HepG2 (cell line): ENCODE results near the gene TNFSF8. TPM values are rescaled to one million over a fixed set of nuclear protein-coding genes. Genes with fewer than 3 reads are reported as not detected.

Source experiments
- ELF3 ChIP-seq: IDR thresholded peaks from 2 replicates; pipeline ENCODE4 v1.6.1; 2016; ENCODE audit warnings: missing genetic modification reagents, missing compliant biosample characterization
- FIP1L1 ChIP-seq: fragments of 200-400 bp; formaldehyde crosslinking; IDR thresholded peaks from 2 replicates; pipeline ENCODE4 v1.6.1; 2018; ENCODE audit warnings: low read depth, mild to moderate bottlenecking, low read length, moderate library complexity, borderline replicate concordance; ENCODE audit not compliant: insufficient read depth
- FOSL2 ChIP-seq: sonication (generic); formaldehyde crosslinking; IDR thresholded peaks from 2 replicates; pipeline ENCODE4 v1.4.0; 2020; ENCODE audit warnings: missing genetic modification reagents
- FOXA3 ChIP-seq: IDR thresholded peaks from 2 replicates; pipeline ENCODE4 v1.6.1; 2016; ENCODE audit warnings: missing genetic modification reagents, missing compliant biosample characterization
- FOXC1 ChIP-seq: sonication (generic); formaldehyde crosslinking; IDR thresholded peaks from 2 replicates; pipeline ENCODE4 v1.8.0; 2022; ENCODE audit warnings: mild to moderate bottlenecking, missing genetic modification reagents, borderline replicate concordance
- GATAD2A ChIP-seq: IDR thresholded peaks from 2 replicates; pipeline ENCODE4 v1.6.1; 2016
- GPN1 ChIP-seq: sonication (generic); formaldehyde crosslinking; IDR thresholded peaks from 2 replicates; pipeline ENCODE4 v1.5.1; 2020; ENCODE audit warnings: missing genetic modification reagents, borderline replicate concordance
- MTA3 ChIP-seq: sonication (generic); formaldehyde crosslinking; IDR thresholded peaks from 2 replicates; pipeline ENCODE4 v1.4.0; 2020; ENCODE audit warnings: missing genetic modification reagents
- NFKBIZ ChIP-seq: IDR thresholded peaks from 2 replicates; pipeline ENCODE4 v1.6.1; 2018; ENCODE audit warnings: missing genetic modification reagents, missing compliant biosample characterization
- NR3C1 ChIP-seq: sonication (generic); formaldehyde crosslinking; IDR thresholded peaks from 2 replicates; pipeline ENCODE4 v1.4.0; 2020; ENCODE audit warnings: missing genetic modification reagents
- PHF5A ChIP-seq: IDR thresholded peaks from one replicate; pipeline ENCODE4 v1.6.1; 2018; ENCODE audit warnings: low read depth, missing genetic modification reagents; ENCODE audit not compliant: unreplicated experiment
- RFX3 ChIP-seq: IDR thresholded peaks from 2 replicates; pipeline ENCODE4 v1.6.1; 2016; ENCODE audit warnings: missing biosample characterization, missing genetic modification reagents
- SAP130 ChIP-seq: IDR thresholded peaks from 2 replicates; pipeline ENCODE4 v1.6.1; 2016; ENCODE audit warnings: low read depth
- SOX13 ChIP-seq, 3 experiments: fragments of 450-650 bp in 1 of 3; sonication (generic) in 1 of 3; formaldehyde crosslinking in 1 of 3; IDR thresholded peaks in 2 of 3; conservative IDR thresholded peaks in 1 of 3; 2 replicates each; pipeline versions ENCODE4 v1.5.0 to v1.6.1; 2016 to 2020; ENCODE audit warnings: antibody characterized with exemption in 1 of 3, mild to moderate bottlenecking in 1 of 3, missing compliant biosample characterization in 1 of 3, missing genetic modification reagents in 1 of 3, moderate library complexity in 1 of 3
- TGIF2 ChIP-seq: IDR thresholded peaks from 2 replicates; pipeline ENCODE4 v1.6.1; 2016; ENCODE audit warnings: control low read depth, missing compliant biosample characterization
- ZFAT ChIP-seq: sonication (generic); formaldehyde crosslinking; conservative IDR thresholded peaks from 2 replicates; pipeline ENCODE4 v1.8.1; 2023; ENCODE audit warnings: missing genetic modification reagents, inconsistent platforms
- ZHX2 ChIP-seq, 2 experiments: sonication (generic) in 1 of 2; formaldehyde crosslinking in 1 of 2; IDR thresholded peaks; 2 replicates each; pipeline versions ENCODE4 v1.6.1 to v1.9.0; 2014 to 2022; ENCODE audit warnings: antibody characterized with exemption in 1 of 2, borderline replicate concordance in 1 of 2, inconsistent platforms in 1 of 2, low read depth in 1 of 2, missing genetic modification reagents in 1 of 2
- ZNF101 ChIP-seq: sonication (generic); formaldehyde crosslinking; IDR thresholded peaks from 2 replicates; pipeline ENCODE4 v1.4.0; 2020; ENCODE audit warnings: mild to moderate bottlenecking, low read depth, missing genetic modification reagents, borderline replicate concordance
- ZNF253 ChIP-seq: sonication (generic); formaldehyde crosslinking; IDR thresholded peaks from 2 replicates; pipeline ENCODE4 v1.8.0; 2022; ENCODE audit warnings: mild to moderate bottlenecking, missing genetic modification reagents, borderline replicate concordance
- ZNF558 ChIP-seq: sonication (generic); formaldehyde crosslinking; IDR thresholded peaks from 2 replicates; pipeline ENCODE4 v1.9.0; 2022; ENCODE audit warnings: mild to moderate bottlenecking, missing genetic modification reagents, borderline replicate concordance
- ZNF660 ChIP-seq: sonication (generic); formaldehyde crosslinking; IDR thresholded peaks from 2 replicates; pipeline ENCODE4 v1.5.1; 2020; ENCODE audit warnings: mild to moderate bottlenecking, low read depth, missing genetic modification reagents, borderline replicate concordance
- ZNF775 ChIP-seq: sonication (generic); formaldehyde crosslinking; IDR thresholded peaks from 2 replicates; pipeline ENCODE4 v1.4.0; 2020; ENCODE audit warnings: missing genetic modification reagents, mild to moderate bottlenecking, moderate library complexity, borderline replicate concordance
- ZSCAN22 ChIP-seq: sonication (generic); formaldehyde crosslinking; IDR thresholded peaks from 2 replicates; pipeline ENCODE4 v1.4.0; 2020; ENCODE audit warnings: mild to moderate bottlenecking, missing genetic modification reagents
- polyA plus RNA-seq, 8 experiments: library from polyadenylated mRNA; depleted of rRNA in 3 of 8; stranded (reverse) in 7 of 8; unstranded in 1 of 8; fragments of >200 nt; fragmentation: Illumina TruSeq in 4 of 8; extraction: Trizol in 4 of 8; gene quantifications; 2 replicates each; pipeline versions ENCODE4 v1.2.1 to v1.2.3, GENCODE V29; 2011 to 2016; ENCODE audit warnings: low read depth in 4 of 8, missing spikeins in 1 of 8, mixed read lengths in 1 of 8; ENCODE audit not compliant: insufficient read depth in 1 of 8
- total RNA-seq, 5 experiments: library from RNA; depleted of rRNA; stranded (reverse); fragments of >200 nt; fragmentation: Illumina TruSeq; extraction: Trizol; gene quantifications; 2 replicates each; pipeline ENCODE4 v1.2.3, GENCODE V29; 2016; ENCODE audit warnings: low read depth in 1 of 5
- TF ChIP-seq, protein P1 (sequence below): sonication (generic); formaldehyde crosslinking; IDR thresholded peaks from 2 replicates; pipeline ENCODE4 v1.5.1; 2020; ENCODE audit warnings: missing genetic modification reagents, mild to moderate bottlenecking, borderline replicate concordance

TNFSF8 gene
- total and polyA plus RNA-seq, 2 of the 13 experiments (the other 11 are each of a cell fraction or from before 2014, with no cell fraction given) = not detected

- TF ChIP-seq ZHX2 (IDR thresholded peaks at IDR 0.05; ENCODE audit: low read depth) (no peak), ZHX2 (CRISPR knock-in tag; IDR thresholded peaks at IDR 0.05; ENCODE audit: borderline replicate concordance) (no peak), ZNF253 (no peak), ZSCAN22 (CRISPR knock-in tag) (no peak), PHF5A (no peak), NFKBIZ (no peak), FOXC1 (CRISPR knock-in tag) (no peak), ZNF101 (CRISPR knock-in tag) (no peak), ELF3 (CRISPR knock-in tag) (no peak), ZFAT (CRISPR knock-in tag) (no peak), SOX13 (IDR thresholded peaks at IDR 0.05) (no peak), SOX13 (CRISPR knock-in tag; conservative IDR thresholded peaks at IDR 0.05 in 1 of 2, IDR thresholded peaks at IDR 0.05 in 1 of 2) (0 out of 4 replicates have a peak, but pooled peaks of 1 of the 2 experiments have one; percentile 26), FIP1L1 (no peak), GATAD2A (CRISPR knock-in tag) (peak; percentile 62), RFX3 (CRISPR knock-in tag) (0 out of 2 replicates have a peak, but pooled peaks have one; percentile 21), MTA3 (CRISPR knock-in tag) (no peak), TGIF2 (CRISPR knock-in tag) (no peak), FOSL2 (CRISPR knock-in tag) (peak; percentile 80), FOXA3 (CRISPR knock-in tag) (0 out of 2 replicates have a peak, but pooled peaks have one; percentile 13), ZNF775 (CRISPR knock-in tag) (no peak), SAP130 (no peak), NR3C1 (CRISPR knock-in tag) (no peak), GPN1 (CRISPR knock-in tag) (no peak), ZNF660 (no peak), ZNF558 (CRISPR knock-in tag) (no peak)
- TF ChIP-seq, protein P1, sequence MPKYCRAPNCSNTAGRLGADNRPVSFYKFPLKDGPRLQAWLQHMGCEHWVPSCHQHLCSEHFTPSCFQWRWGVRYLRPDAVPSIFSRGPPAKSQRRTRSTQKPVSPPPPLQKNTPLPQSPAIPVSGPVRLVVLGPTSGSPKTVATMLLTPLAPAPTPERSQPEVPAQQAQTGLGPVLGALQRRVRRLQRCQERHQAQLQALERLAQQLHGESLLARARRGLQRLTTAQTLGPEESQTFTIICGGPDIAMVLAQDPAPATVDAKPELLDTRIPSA (CRISPR knock-in tag) = no peak
These were observed 35.6 kb downstream of the TNFSF8 start (continued) for GRCh38 chr9:114894609-114895433.
